ENCODE results near the gene ADAMTSL5. TPM values are rescaled to one million over a fixed set of nuclear protein-coding genes. Genes with fewer than 3 reads are reported as not detected.

ADAMTSL5 gene
- total and polyA plus RNA-seq, 2 of the 13 experiments (the other 11 are each of a cell fraction or from before 2014, with no cell fraction given), result 0.60 to 2.7 TPM

GRCh38 chr19:1487576-1488281 lies 25.1 kb downstream of the ADAMTSL5 start (continued):
- no peak for TF ChIP-seq ZNF761 (CRISPR knock-in tag; conservative IDR thresholded peaks at IDR 0.05)
- no peak for TF ChIP-seq ZNF800 (CRISPR knock-in tag; IDR thresholded peaks at IDR 0.05)
- TF ChIP-seq LCORL (IDR thresholded peaks at IDR 0.05), result no peak
- TF ChIP-seq LCORL (CRISPR knock-in tag; IDR thresholded peaks at IDR 0.05), result no peak
- TF ChIP-seq ZNF891 (CRISPR knock-in tag; IDR thresholded peaks at IDR 0.05), result no peak
- TF ChIP-seq ZNF749 (CRISPR knock-in tag; IDR thresholded peaks at IDR 0.05; ENCODE audit: borderline replicate concordance), result no peak

- Histone ChIP-seq H2AFZ (ENCODE audit: low read length) (no peak overlapping the region), H3K9me3 (ENCODE audit: low read length) (no peaks in the 10 kb centered on the region), H3K4me1 (ENCODE audit: insufficient read depth, low read length) (peaks cover 22% of the 10 kb centered on the region), H3K4me3 (replicated peaks in 1 of 3; ENCODE audit: insufficient read depth in 1 of 3, low read depth in 2 of 3, low read length in 3 of 3) (no peak overlapping the region), H3K27ac (ENCODE audit: extremely low read length, insufficient read depth, low read length) (no peak overlapping the region), H3K4me2 (ENCODE audit: low read depth, low read length) (no peak overlapping the region), H3K9ac (ENCODE audit: insufficient read depth, low read depth, low read length) (no peak overlapping the region), H3K27me3 (ENCODE audit: control insufficient read depth in 1 of 2, insufficient read depth in 2 of 2, low read length in 2 of 2) (no peaks in the 10 kb centered on the region), H3K79me2 (ENCODE audit: insufficient read depth, low read length) (peaks cover 5% of the 10 kb centered on the region), H3K36me3 (replicated peaks in 1 of 2; ENCODE audit: control insufficient read depth in 1 of 2, insufficient read depth in 2 of 2, low read length in 2 of 2) (no peaks in the 10 kb centered on the region), H4K20me1 (ENCODE audit: insufficient read depth, low read length) (no peaks in the 10 kb centered on the region)
- no peak for DNase-seq (ENCODE audit: low spot score)
- no peak for FAIRE-seq
- ChIA-PET POLR2A (no interaction called here), CTCF (ENCODE audit: low intra/inter-chr PET ratio, low total read pairs) (no interaction called here)
- intact Hi-C loops (cut with micrococcal nuclease; ENCODE audit: unreplicated experiment) (no loop called here), in situ Hi-C loops (cut with HindIII; ENCODE audit: extremely low pct_ligation_motif_present, low pct_unique_long_range_greater_than_20kb) (no loop called here)
- ATAC-seq, result no peak
- BruUV-seq (replicated peaks), result no TSS peak
- TF ChIP-seq NBN (conservative IDR thresholded peaks at IDR 0.05) (no peak), ZNF543 (CRISPR knock-in tag; IDR thresholded peaks at IDR 0.05) (no peak)
- 89% methylated on average over 32 of the region's 56 CpGs for WGBS (ENCODE audit: low lambda C conversion rate)
Measured at GRCh38 chr19:1486720-1487575, 25.9 kb downstream of the ADAMTSL5 start.

Data from HepG2 (cell line).